Right atrium auricular region (tissue), 2 donors: ENCODE results near the gene TFF2. TPM values are rescaled to one million over a fixed set of nuclear protein-coding genes. Genes with fewer than 3 reads are reported as not detected.

Experiments
- DNase-seq: peaks from one replicate; pipeline ENCODE4 v3.0.0-alpha.2; 2019; ENCODE audit warnings: low spot score
- H3K27ac ChIP-seq, 2 donors: fragments of 200-600 bp; sonication (generic); 1 replicate in 1 of 2; 2 replicates in 1 of 2; pipeline ENCODE4 v1.5.1; 2016 to 2019
- H3K27me3 ChIP-seq, 2 donors: fragments of 200-600 bp; sonication (generic); one replicate each; pipeline versions ENCODE4 v1.5.1 to v1.6.0; 2017 to 2019
- H3K36me3 ChIP-seq: fragments of 200-600 bp; sonication (generic); one replicate; pipeline ENCODE4 v1.5.1; 2016
- H3K4me1 ChIP-seq, 2 donors: fragments of 200-600 bp; sonication (generic); one replicate each; pipeline versions ENCODE4 v1.5.1 to v1.6.0; 2017 to 2019
- H3K4me3 ChIP-seq, 2 donors: fragments of 200-600 bp; sonication (generic); 1 replicate in 1 of 2; 2 replicates in 1 of 2; pipeline ENCODE4 v1.5.1; 2017 to 2019; ENCODE audit warnings: mild to moderate bottlenecking in 1 of 2, moderate library complexity in 1 of 2
- H3K9me3 ChIP-seq, 2 donors: fragments of 200-600 bp; sonication (generic); one replicate each; pipeline ENCODE4 v1.5.1; 2019
- total RNA-seq, 2 donors: library from RNA; depleted of rRNA; stranded (reverse); fragments of >200 nt; gene quantifications; one replicate each; pipeline ENCODE4 v1.1.0, GENCODE V29; 2016
- TF ChIP-seq, protein P1 (sequence below), 2 donors: fragments of 200-600 bp; sonication (generic); IDR thresholded peaks; one replicate each; pipeline ENCODE4 v1.5.1; 2019; ENCODE audit warnings: antibody characterized with exemption in 2 of 2

Gene TFF2
- total RNA-seq, 2 donors from 2014 or later = not detected

DNA sequence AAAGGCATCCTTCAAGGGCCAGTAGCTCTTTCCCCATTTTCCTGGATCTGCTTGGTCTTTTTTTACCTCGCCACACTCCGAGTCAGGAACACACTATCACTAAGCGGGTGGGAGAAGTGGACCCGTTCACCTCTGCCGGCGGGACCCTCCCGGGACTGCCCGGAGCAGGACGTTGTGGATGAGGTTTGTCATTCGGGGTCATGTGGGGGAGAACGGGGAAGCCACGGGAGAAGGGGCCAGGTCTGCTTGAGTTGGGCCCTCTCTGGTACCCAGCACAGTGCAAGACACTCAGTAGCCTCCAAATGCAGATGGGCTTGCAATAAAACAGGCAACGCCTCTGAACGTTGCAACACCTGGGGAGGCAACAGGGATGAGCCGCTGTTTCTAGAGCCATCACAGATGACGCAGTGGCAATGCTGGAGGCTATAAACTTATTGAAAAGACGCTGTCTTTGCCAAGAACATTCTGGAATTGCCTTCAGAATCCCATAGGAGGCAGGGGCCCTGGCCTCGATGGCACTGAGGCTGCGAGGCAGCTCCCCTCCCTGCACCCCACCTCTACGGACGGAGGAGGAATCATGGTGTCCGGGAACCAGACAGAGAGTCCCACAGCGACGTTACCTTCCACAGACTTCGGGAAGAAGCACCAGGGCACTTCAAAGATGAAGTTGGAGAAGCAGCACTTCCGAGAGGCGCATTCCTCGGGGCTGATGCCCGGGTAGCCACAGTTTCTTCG, 3.8 kb downstream of the TFF2 start:
- Histone ChIP-seq H3K9me3 (no peaks in the 10 kb centered on the region), H3K27ac (no peak overlapping the region), H3K4me3 (no peak overlapping the region), H3K27me3 (no peaks in the 10 kb centered on the region), H3K4me1 (no peaks in the 10 kb centered on the region), H3K36me3 (no peaks in the 10 kb centered on the region)
- no peak for DNase-seq
- TF ChIP-seq, protein P1, sequence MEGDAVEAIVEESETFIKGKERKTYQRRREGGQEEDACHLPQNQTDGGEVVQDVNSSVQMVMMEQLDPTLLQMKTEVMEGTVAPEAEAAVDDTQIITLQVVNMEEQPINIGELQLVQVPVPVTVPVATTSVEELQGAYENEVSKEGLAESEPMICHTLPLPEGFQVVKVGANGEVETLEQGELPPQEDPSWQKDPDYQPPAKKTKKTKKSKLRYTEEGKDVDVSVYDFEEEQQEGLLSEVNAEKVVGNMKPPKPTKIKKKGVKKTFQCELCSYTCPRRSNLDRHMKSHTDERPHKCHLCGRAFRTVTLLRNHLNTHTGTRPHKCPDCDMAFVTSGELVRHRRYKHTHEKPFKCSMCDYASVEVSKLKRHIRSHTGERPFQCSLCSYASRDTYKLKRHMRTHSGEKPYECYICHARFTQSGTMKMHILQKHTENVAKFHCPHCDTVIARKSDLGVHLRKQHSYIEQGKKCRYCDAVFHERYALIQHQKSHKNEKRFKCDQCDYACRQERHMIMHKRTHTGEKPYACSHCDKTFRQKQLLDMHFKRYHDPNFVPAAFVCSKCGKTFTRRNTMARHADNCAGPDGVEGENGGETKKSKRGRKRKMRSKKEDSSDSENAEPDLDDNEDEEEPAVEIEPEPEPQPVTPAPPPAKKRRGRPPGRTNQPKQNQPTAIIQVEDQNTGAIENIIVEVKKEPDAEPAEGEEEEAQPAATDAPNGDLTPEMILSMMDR (IDR thresholded peaks at IDR 0.05) = no peak

DNA sequence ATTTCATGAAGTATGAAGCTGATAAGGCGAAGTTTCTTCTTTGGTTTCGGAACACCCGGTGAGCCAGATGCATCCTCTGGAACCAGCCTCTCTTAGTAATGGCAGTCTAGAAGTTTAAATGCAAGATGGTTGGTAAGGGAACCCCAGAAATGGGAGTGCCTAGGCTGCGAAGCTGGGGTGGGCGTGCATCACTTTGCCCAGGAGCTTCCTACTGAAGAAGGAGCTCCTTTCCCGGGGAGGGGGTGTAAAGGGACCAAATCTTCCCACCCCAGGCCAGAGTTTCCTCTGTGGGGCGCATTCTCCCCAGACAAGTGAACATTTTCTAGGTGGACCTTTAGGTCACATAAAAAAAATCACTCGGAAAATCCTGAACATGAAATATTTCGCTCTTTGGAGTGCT, 4.4 kb downstream of the TFF2 start:
- TF ChIP-seq, protein P1 (IDR thresholded peaks at IDR 0.05) = no peak
- no peak for DNase-seq
- H3K9me3 ChIP-seq = no peaks in the 10 kb centered on the region

DNA sequence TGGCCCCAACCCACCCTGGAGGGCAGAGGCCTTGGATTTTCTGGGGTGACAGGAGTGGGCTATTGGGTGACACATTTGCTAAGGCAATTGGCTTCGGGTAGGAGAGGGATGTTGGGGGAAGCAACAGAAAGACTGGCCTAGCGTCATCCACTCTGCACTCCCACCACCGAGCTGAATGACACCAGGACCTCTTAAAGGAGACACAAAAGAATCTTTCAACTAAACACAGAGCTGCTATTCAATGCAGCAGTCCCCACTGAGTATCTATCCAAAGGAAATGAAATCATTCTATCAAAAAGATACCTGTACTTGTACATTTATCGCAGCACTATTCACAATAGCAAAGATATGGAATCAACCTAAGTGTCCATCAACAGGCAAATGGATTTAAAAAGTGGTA, 6.2 kb downstream of the TFF2 start:
- H3K27ac ChIP-seq = no peak overlapping the region
- no peak overlapping the region for H3K4me3 ChIP-seq
- DNase-seq = no peak
- no peaks in the 10 kb centered on the region for H3K4me1 ChIP-seq
- H3K36me3 ChIP-seq = no peaks in the 10 kb centered on the region
- no peaks in the 10 kb centered on the region for H3K9me3 ChIP-seq
- TF ChIP-seq, protein P1 (IDR thresholded peaks at IDR 0.05) = no peak
- H3K27me3 ChIP-seq = no peaks in the 10 kb centered on the region

More for the DNA sequence above, 4.4 kb downstream of the TFF2 start:
- H3K4me1 ChIP-seq = no peaks in the 10 kb centered on the region
- H3K27me3 ChIP-seq = no peaks in the 10 kb centered on the region
- H3K4me3 ChIP-seq = no peak overlapping the region
- H3K27ac ChIP-seq = no peak overlapping the region
- H3K36me3 ChIP-seq = no peaks in the 10 kb centered on the region

DNA sequence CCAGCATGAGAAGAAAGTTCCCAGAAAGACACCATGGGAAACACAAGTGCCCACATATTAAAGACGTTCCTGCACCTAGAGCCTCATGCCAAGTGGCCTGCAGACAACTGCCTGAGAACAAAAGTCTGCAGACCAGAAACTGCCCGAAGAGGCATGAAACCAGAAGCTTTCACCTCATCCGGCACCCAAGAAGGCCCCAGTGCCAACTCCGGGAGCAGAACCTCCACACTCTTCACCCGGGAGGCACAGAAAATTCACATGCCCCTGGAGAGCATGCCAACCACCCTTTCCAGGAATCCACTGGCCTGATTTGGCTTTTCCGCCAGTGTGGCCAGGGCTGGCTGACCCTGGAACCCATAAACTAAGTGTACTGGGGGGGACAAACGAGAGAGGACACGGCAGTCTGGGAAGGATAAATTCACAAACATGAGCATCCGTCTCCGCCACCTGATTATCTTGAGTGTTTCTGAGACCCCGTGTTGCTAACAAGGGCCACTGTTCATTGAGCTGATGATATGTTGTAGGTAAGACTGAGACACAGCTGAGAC, 6.8 kb downstream of the TFF2 start:
- no peak for DNase-seq
- TF ChIP-seq, protein P1 (IDR thresholded peaks at IDR 0.05) = no peak
- Histone ChIP-seq H3K9me3 (no peaks in the 10 kb centered on the region), H3K36me3 (no peaks in the 10 kb centered on the region), H3K4me3 (no peak overlapping the region), H3K27ac (no peak overlapping the region), H3K27me3 (no peaks in the 10 kb centered on the region), H3K4me1 (no peaks in the 10 kb centered on the region)

DNA sequence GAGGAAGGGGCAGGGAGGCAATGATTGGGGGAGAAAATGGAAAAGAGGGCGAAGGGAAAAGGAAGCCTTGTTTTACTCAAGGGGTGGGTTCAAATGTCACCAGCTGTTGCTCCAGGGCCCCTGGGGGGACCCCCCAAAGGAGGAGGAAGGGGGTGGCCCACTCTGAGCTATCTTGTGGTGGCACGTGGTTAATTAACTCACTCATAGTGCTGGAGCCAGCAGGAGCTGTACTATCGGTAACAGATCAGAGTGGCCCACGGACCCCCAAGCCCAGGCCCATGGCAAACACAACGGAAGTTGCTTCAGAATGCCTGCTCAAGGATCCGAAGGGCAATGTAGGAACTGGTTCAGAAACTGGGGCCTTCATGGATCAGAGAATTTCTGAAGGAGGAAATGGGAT, 7.2 kb downstream of the TFF2 start:
- no peaks in the 10 kb centered on the region for H3K27me3 ChIP-seq
- no peaks in the 10 kb centered on the region for H3K36me3 ChIP-seq
- H3K4me1 ChIP-seq = no peaks in the 10 kb centered on the region
- no peak overlapping the region for H3K4me3 ChIP-seq
- H3K9me3 ChIP-seq = no peaks in the 10 kb centered on the region
- H3K27ac ChIP-seq = no peak overlapping the region
- no peak for DNase-seq
- TF ChIP-seq, protein P1 (IDR thresholded peaks at IDR 0.05) = no peak
